ENCODE results near the gene COX4I2.

Gene COX4I2

GRCh38 chr20:31677553-31678260 lies 40.0 kb downstream of the COX4I2 start:
- no peak for DNase-seq

DNA sequence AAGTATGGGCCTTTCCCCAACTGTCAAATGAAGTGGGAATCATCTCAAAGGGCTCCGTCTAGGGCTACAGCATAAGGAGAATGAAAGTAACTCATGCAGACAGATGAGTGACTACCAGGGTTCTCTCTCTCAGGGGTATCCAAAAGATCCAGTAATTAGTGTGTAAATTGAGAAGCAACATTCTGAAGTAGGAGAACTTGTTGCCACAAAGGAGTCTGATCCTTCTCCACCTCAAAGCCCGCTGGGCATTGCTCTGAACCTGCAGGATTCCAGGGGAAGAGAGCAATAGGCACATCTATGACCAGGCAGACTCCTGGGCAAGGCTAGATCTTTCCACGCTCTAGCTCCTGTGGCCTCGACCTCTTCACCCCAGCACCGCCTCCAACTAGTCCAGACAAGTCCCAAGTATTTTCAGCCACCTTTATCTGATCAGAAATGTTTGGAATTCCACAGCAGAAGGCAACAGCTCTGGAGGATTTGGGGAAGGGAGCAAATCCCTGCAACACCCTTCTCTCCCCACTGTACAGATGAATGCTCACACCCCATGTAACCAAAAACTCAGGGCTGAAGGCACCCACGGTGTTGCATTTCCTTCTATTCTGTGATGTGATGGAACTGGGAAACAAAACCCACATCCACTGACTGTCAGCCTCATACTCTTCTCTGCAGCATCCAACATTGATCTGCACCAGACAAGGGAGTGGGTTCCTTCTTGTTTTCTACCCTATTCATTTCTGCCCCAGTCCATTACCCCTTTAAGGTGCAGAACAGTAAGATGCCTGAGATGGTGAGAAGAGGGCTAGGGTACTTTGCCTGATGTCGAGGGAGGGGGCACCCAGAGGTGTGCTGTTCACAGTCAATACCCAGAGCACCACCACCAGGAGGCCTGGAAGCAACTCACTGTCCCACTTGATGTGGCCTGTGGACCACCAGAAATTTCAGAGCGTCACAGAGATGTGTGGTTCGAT lies 41.0 kb downstream of the COX4I2 start:
- DNase-seq, result no peak

DNA sequence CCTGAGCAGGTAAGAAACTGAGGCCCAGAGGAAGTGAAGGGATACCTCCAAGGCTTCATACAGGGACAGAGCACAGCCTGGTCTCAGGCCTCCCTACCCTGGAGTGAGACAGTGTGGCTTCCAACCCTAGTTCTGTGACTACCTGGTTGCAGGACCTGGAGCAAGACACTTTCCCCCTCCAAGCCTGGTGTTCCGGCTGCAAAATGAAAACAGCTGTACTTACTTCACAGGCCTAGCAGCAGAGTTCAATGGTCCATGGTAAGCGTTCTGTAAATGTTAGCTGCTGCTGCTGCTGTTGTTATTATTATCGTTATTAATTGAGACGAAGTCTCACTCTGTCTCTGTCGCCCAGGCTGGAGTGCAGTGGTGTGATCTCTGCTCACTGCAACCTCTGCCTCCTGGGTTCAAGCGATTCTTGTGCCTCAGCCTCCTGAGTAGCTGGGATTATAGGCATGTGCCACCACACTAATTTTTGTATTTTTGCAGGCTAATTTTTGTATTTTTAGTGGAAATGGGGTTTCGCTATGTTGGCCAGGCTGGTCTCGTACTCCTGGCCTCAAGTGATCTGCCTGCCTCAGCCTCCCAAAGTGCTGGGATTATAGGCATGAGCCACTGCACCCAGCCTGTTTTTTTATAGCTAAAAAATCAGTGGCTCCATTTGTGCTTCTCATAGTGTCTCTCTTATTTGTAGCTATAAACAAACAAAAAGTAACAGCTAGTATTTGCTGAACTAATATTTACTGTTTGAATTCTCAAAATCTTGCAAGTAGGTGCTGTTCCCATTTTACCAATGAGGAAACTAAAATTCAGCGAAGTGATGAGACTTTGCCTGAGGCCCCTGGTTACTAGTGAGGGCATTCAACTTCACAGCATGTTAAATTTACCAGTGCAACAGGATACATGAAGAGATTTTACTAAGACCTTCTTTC lies 41.9 kb downstream of the COX4I2 start:
- DNase-seq, result no peak

GRCh38 chr20:31680286-31681127 lies 42.8 kb downstream of the COX4I2 start:
- peak; percentile 60 for DNase-seq

- DNase-seq, result no peak
Observed at GRCh38 chr20:31681128-31681727, 43.5 kb downstream of the COX4I2 start.

DNA sequence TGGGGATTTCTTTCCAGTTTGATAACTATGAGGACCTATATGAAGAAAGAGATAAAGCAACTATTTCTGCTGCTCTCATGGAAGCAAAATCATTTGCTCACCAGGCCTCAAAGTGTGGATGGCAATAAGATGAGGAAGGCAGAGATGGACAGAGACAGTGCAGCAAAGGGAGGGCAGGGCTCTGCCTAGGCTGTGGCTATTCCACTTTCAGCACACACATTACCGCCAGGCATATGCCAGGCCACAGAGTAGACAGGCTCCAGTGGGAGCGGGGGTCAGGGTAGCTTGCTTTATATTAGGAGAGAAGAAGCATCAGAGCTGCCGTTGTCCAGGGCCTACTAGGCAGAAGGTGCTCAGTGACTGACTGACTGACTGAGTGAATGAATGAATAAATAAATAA lies 44.1 kb downstream of the COX4I2 start:
- no peak for DNase-seq

DNA sequence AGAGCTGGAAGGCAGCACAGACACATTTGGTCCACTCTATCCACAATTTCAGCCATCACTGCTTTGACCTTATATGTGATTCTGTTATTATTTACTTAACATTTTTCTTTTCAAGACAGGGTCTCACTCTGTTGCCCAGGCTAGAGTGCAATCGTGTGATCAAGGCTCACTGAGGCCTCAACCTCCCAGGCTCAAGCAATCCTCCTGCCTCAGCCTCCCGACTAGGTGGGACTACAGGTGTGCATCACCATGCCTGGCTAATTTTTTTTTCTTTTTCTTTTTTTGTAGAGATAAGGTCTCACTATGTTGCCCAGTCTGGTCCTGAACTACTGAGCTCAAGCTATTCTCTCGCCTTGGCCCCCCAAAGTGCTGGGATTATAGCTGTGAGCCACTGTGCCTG lies 44.6 kb downstream of the COX4I2 start:
- no peak for DNase-seq

- no peak for DNase-seq
Observed at GRCh38 chr20:31682927-31683326, 45.2 kb downstream of the COX4I2 start.

GRCh38 chr20:31684153-31685015 lies 46.7 kb downstream of the COX4I2 start:
- peak; percentile 61 for DNase-seq

DNA sequence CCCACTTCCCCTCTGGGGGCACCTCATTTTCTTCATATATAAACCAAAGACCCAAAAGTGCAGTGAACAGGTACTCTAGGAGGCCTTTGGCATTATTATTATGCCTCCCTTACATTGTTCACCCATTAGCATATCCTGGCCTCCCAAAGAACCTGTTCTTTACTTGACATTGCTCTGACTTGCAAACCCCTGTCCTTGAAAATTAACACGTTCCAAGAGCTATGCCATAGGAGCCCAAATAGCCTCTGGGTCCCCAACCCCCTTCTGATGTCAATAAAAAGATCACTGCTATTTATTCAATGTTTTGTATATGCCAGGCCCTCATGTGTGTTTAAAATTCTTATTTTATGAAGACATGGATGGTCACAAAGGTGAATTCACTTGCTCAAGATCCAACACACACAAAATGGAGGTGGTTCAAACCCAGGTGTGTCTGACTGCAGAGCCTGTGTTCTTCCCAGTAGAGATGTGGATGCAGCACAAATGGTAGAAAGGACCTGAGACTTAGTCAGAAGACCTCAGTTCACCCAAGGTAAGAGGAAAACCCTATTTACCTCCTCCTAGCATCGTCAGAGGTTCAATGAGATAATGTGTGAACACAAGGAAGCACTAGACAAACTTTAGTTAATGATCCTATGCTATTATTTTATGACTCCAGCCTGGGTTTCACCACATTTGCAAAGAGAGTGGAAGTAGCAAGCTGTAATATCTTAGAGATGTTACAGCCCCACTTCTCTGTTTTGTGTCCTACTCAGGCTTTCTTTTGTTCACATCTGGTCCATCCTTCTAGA lies 48.3 kb downstream of the COX4I2 start:
- no peak for DNase-seq

DNA sequence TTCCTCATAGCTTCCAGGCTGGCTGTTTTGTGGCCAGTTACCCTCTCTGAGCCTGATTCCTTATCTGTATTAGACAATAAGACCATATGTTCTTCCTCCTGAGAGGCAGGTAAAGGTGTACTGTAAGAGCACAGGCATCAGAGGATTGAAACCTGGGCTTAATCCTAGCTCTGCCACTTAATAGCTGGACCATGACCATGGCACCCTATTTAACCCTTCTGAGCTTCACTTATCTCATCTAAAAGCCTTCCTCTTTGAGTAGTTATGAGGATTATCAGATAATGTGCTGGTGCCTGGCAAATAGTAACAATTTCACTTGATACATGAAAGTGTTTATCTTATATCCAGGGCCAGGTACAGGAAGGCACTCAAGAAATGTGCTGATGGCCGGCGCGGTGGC lies 50.1 kb downstream of the COX4I2 start:
- no peak for DNase-seq

DNA sequence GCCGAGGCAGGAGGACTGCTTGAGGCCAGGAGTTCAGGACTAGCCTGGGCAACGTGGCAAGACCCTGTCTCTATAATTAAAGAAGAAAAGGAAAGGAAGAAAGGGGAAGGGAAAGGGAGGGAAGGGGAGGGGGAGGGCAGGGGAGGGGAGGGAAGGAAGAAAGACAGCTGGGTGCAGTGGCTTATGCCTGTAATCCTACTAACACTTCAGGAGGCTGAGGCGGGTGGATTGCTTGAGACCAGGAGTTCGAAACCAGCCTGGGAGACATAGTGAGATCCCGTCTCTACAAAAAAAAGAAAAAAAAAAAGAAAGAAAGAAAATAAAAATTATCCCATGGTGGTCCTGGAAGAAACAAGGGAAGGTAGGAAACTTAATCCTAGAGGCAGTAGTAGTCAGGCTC lies 51.4 kb downstream of the COX4I2 start:
- DNase-seq, result no peak

GRCh38 chr20:31690124-31690666 lies 52.5 kb downstream of the COX4I2 start:
- DNase-seq, result no peak

DNA sequence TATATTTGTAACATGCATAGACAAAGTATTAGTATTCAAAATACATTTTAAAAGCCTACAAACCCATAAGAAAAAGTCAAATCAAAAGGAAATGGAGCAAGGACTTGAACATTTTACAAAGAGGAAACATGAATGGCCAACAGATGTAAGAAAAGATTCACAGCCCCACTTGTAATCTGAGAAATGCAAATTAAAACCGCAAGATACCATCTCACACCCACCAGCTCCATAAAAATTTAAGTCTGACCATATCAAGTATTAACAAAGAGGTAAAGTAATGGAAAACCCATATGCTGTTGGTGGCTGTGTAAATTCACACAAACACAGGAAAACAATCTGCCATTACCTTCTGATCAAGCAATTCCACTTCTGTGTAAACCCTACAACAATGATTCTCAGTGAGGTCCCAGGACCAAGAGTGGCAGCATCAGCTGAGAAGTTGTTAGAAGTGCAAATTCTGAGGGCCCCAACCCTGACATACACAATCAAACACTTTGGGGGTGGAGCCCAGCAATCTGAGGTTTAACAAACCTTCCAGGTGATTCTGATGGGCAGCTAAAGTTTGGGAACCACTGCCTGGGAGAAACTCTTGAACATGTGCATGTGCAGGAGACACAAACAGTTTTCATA lies 54.0 kb downstream of the COX4I2 start:
- DNase-seq, result peak; percentile 75

DNA sequence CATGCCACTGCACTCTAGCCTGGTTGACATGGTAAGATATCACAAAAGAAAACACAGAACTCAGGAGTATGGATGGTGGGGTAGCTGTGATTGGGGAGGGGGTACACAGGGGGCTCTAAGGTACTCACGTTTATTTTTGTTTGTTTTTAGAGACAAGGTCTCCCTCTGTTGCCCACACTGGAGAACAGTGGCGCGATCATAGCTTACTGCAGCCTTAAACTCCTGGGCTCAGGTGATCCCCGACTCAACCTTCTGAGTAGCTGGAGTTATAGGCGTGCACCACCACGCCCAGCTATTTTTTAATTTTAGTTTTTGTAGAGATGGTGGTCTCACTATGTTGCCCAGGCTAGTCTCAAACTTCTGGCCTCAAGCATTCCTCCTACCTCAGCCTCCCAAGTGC lies 55.7 kb downstream of the COX4I2 start:
- DNase-seq, result no peak

GRCh38 chr20:31693987-31694661 lies 56.4 kb downstream of the COX4I2 start:
- peak; percentile 58 for DNase-seq
